H1 (cell line): ENCODE measurements around the gene FGF5. TPM values are rescaled to one million over a fixed set of nuclear protein-coding genes. Genes with fewer than 3 reads are reported as not detected.

Source experiments
- CTCF ChIA-PET: fragments of 300-600 bp; sonication (Branson Sonifier 250); formaldehyde crosslinking; loops from one replicate; lab custom pipeline; 2021; ENCODE audit not compliant: partially characterized antibody; lab: Charles Lee
- POLR2A ChIA-PET: fragments of 300-600 bp; sonication (Branson Sonifier 250); formaldehyde crosslinking; loops from one replicate; lab custom pipeline; 2021; ENCODE audit warnings: inconsistent platforms; ENCODE audit not compliant: partially characterized antibody; lab: Charles Lee
- DNase-seq, 2 experiments: peaks; one replicate each; pipeline versions ENCODE4 v3.0.0 to v3.0.0-alpha.2; 2010 to 2022; ENCODE audit warnings: low spot score in 2 of 2, low read depth in 1 of 2, mixed read lengths in 1 of 2
- FAIRE-seq: peaks from 2 replicates; lab custom pipeline; 2011; peaks lifted over from hg19 to GRCh38; lab: Jason Lieb, UNC
- H2AFZ ChIP-seq: 2 replicates; pipeline ENCODE4 v1.8.1; 2012; ENCODE audit warnings: low read length, inconsistent platforms
- H2AK5ac ChIP-seq: 2 replicates; pipeline ENCODE4 v1.6.1; 2013; ENCODE audit warnings: low read depth, low read length
- H2BK120ac ChIP-seq: replicated peaks from 2 replicates; pipeline ENCODE3; 2013; ENCODE audit warnings: low read depth, low read length, inconsistent platforms
- H2BK12ac ChIP-seq: 2 replicates; pipeline ENCODE4 v1.6.1; 2013; ENCODE audit warnings: low read depth, low read length
- H2BK15ac ChIP-seq: 2 replicates; pipeline ENCODE4 v1.6.1; 2013; ENCODE audit warnings: low read length
- H2BK20ac ChIP-seq: 2 replicates; pipeline ENCODE4 v1.6.1; 2013; ENCODE audit warnings: low read length
- H2BK5ac ChIP-seq: 2 replicates; pipeline ENCODE4 v1.6.1; 2013; ENCODE audit warnings: low read depth, low read length
- H3K14ac ChIP-seq: 2 replicates; pipeline ENCODE4 v1.6.1; 2013; ENCODE audit warnings: inconsistent platforms; ENCODE audit not compliant: insufficient read length
- H3K18ac ChIP-seq: 2 replicates; pipeline ENCODE4 v1.6.1; 2013; ENCODE audit warnings: low read length; ENCODE audit errors: extremely low read depth
- H3K23ac ChIP-seq: 2 replicates; pipeline ENCODE4 v1.6.1; 2013; ENCODE audit warnings: inconsistent platforms; ENCODE audit not compliant: insufficient read length
- H3K23me2 ChIP-seq: 2 replicates; pipeline ENCODE4 v1.6.1; 2013; ENCODE audit warnings: low read depth, low read length
- H3K27ac ChIP-seq: 2 replicates; pipeline ENCODE4 v1.6.1; 2011; ENCODE audit warnings: low read depth, low read length, inconsistent platforms
- H3K27me3 ChIP-seq, 4 experiments: replicated peaks in 1 of 4; 1 replicate in 1 of 4; 2 replicates in 3 of 4; pipeline versions ENCODE4 v1.6.1 to v1.8.1; 2011 to 2013; ENCODE audit warnings: low read length in 3 of 4, mild to moderate bottlenecking in 3 of 4, inconsistent platforms in 2 of 4, mixed read lengths in 2 of 4, moderate library complexity in 1 of 4; ENCODE audit not compliant: control insufficient read depth in 3 of 4, insufficient read depth in 3 of 4; ENCODE audit errors: extremely low read depth in 1 of 4
- H3K36me3 ChIP-seq, 4 experiments: 2 replicates each; pipeline versions ENCODE4 v1.6.1 to v1.8.1; 2011 to 2013; ENCODE audit warnings: mild to moderate bottlenecking in 4 of 4, low read length in 3 of 4, moderate library complexity in 2 of 4, control low read depth in 1 of 4, inconsistent platforms in 1 of 4; ENCODE audit not compliant: insufficient read depth in 4 of 4, control insufficient read depth in 2 of 4
- H3K4ac ChIP-seq: replicated peaks from 2 replicates; pipeline ENCODE3; 2013; ENCODE audit warnings: low read length, low read depth, mixed read lengths, inconsistent platforms; ENCODE audit not compliant: insufficient read length
- H3K4me1 ChIP-seq, 4 experiments: replicated peaks in 1 of 4; 1 replicate in 1 of 4; 2 replicates in 3 of 4; pipeline versions ENCODE4 v1.6.1 to v1.8.1; 2011 to 2013; ENCODE audit warnings: low read length in 3 of 4, inconsistent platforms in 2 of 4, mixed read lengths in 1 of 4; ENCODE audit not compliant: insufficient read depth in 4 of 4, control insufficient read depth in 3 of 4
- H3K4me2 ChIP-seq, 2 experiments: 2 replicates each; pipeline versions ENCODE4 v1.6.1 to v1.8.1; 2011 to 2013; ENCODE audit warnings: low read depth in 2 of 2, low read length in 2 of 2, control low read depth in 1 of 2, inconsistent platforms in 1 of 2, mild to moderate bottlenecking in 1 of 2; ENCODE audit not compliant: insufficient read depth in 1 of 2
- H3K4me3 ChIP-seq, 4 experiments: fragments of 200-600, 300-600 bp in 1 of 4; sonication (generic), shearing (Covaris generic), sonication (Bioruptor Twin) in 1 of 4; 2 replicates each; pipeline versions ENCODE4 v1.5.1 to v1.8.1; 2011 to 2016; ENCODE audit warnings: low read length in 4 of 4, low read depth in 3 of 4, control low read depth in 2 of 4, inconsistent platforms in 2 of 4, mild to moderate bottlenecking in 2 of 4, mixed read lengths in 1 of 4, moderate library complexity in 1 of 4; ENCODE audit not compliant: insufficient read depth in 2 of 4; ENCODE audit errors: extremely low read depth in 1 of 4
- H3K56ac ChIP-seq: replicated peaks from 2 replicates; pipeline ENCODE3; 2013; ENCODE audit warnings: low read depth, mild to moderate bottlenecking, mixed read lengths, low read length, inconsistent platforms; ENCODE audit not compliant: insufficient read length
- H3K79me1 ChIP-seq: 2 replicates; pipeline ENCODE4 v1.6.1; 2013; ENCODE audit warnings: low read depth, low read length, control low read depth
- H3K79me2 ChIP-seq, 2 experiments: 2 replicates each; pipeline versions ENCODE4 v1.6.1 to v1.8.1; 2012 to 2013; ENCODE audit warnings: low read length in 2 of 2, mild to moderate bottlenecking in 2 of 2, inconsistent platforms in 1 of 2; ENCODE audit not compliant: insufficient read depth in 2 of 2, control insufficient read depth in 1 of 2
- H3K9ac ChIP-seq, 4 experiments: replicated peaks in 1 of 4; 1 replicate in 1 of 4; 2 replicates in 3 of 4; pipeline versions ENCODE4 v1.6.1 to v1.8.1; 2011 to 2013; ENCODE audit warnings: low read depth in 3 of 4, low read length in 3 of 4, control low read depth in 2 of 4, mild to moderate bottlenecking in 2 of 4, moderate library complexity in 2 of 4, inconsistent platforms in 1 of 4; ENCODE audit errors: extremely low read depth in 1 of 4
- H3K9me3 ChIP-seq, 2 experiments: 2 replicates each; pipeline versions ENCODE4 v1.6.1 to v1.8.1; 2012 to 2013; ENCODE audit warnings: mild to moderate bottlenecking in 2 of 2, moderate library complexity in 2 of 2, control low read depth in 1 of 2, inconsistent platforms in 1 of 2, low read depth in 1 of 2, low read length in 1 of 2, mixed read lengths in 1 of 2; ENCODE audit not compliant: insufficient read depth in 2 of 2
- H4K20me1 ChIP-seq, 2 experiments: replicated peaks in 1 of 2; 2 replicates each; pipeline versions ENCODE3 to v1.8.1; 2011 to 2013; ENCODE audit warnings: inconsistent platforms in 2 of 2, low read length in 2 of 2, mild to moderate bottlenecking in 1 of 2; ENCODE audit not compliant: insufficient read depth in 2 of 2, control insufficient read depth in 1 of 2
- H4K5ac ChIP-seq: 2 replicates; pipeline ENCODE4 v1.6.1; 2013; ENCODE audit warnings: low read length, low read depth, mixed read lengths, inconsistent platforms; ENCODE audit not compliant: insufficient read length
- H4K8ac ChIP-seq: 2 replicates; pipeline ENCODE4 v1.8.0; 2013; ENCODE audit warnings: mild to moderate bottlenecking, moderate library complexity, low read length, inconsistent platforms; ENCODE audit not compliant: insufficient read depth; ENCODE audit errors: extremely low read depth
- H4K91ac ChIP-seq: replicated peaks from 2 replicates; pipeline ENCODE3; 2013; ENCODE audit warnings: low read length, mixed read lengths, inconsistent platforms; ENCODE audit not compliant: insufficient read length
- EZH2 ChIP-seq: fragments of 200-600 bp; sonication (generic); IDR thresholded peaks from 2 replicates; pipeline ENCODE4 v1.7.1; 2012; ENCODE audit warnings: low read depth, mild to moderate bottlenecking, moderate library complexity, low read length, inconsistent platforms; ENCODE audit not compliant: severe bottlenecking
- GTF2F1 ChIP-seq: IDR thresholded peaks from 2 replicates; pipeline ENCODE4 v1.6.1; 2012; ENCODE audit warnings: low read depth, low read length, improper control_type of control experiment, borderline replicate concordance
- SUZ12 ChIP-seq: fragments of 200-600 bp; sonication (generic); IDR thresholded peaks from 2 replicates; pipeline ENCODE4 v1.6.1; 2012; ENCODE audit warnings: mild to moderate bottlenecking, inconsistent platforms, low read length, moderate library complexity, mixed read lengths
- TBP ChIP-seq: IDR thresholded peaks from 2 replicates; pipeline ENCODE4 v1.6.1; 2011; ENCODE audit warnings: low read depth, low read length, improper control_type of control experiment
- WGBS, 2 experiments: shearing (Covaris generic) in 1 of 2; methylation state at CpG; one replicate each; pipeline versions ENCODE4 v1.1.6 to v1.1.7; 2013 to 2015; ENCODE audit warnings: low lambda C conversion rate in 2 of 2, mixed read lengths in 2 of 2, inconsistent platforms in 1 of 2, low coverage in 1 of 2, missing lambda C conversion rate in 1 of 2; ENCODE audit not compliant: insufficient replicate concordance in 2 of 2, insufficient coverage in 1 of 2, insufficient read length in 1 of 2; ENCODE audit errors: extremely low coverage in 1 of 2, missing lambda C conversion rate in 1 of 2; 5-methylcytosine and 5-hydroxymethylcytosine counted together
- polyA plus RNA-seq, 7 experiments: library from polyadenylated mRNA; depleted of rRNA in 3 of 7; stranded (reverse) in 5 of 7; unstranded in 2 of 7; fragments of >200 nt in 5 of 7; fragments of 200-250 nt in 2 of 7; gene quantifications; 1 replicate in 5 of 7; 2 replicates in 1 of 7; 4 replicates in 1 of 7; pipeline versions ENCODE4 v1.2.1 to v1.2.3, GENCODE V29; 2011 to 2013; ENCODE audit warnings: missing spikeins in 2 of 7, mixed read lengths in 2 of 7
- total RNA-seq: library from RNA; stranded (reverse); fragmentation: NEBNext Ultra II Directional; extraction: Animal tissue kit (Norgen Biotek cat#: 25700); gene quantifications from 2 replicates; pipeline ENCODE4 v1.2.1, GENCODE V29; 2021

The FGF5 gene
- total and polyA plus RNA-seq, 2 of the 8 experiments (the other 6 are each of a cell fraction or from before 2014, with no cell fraction given): not detected

DNA sequence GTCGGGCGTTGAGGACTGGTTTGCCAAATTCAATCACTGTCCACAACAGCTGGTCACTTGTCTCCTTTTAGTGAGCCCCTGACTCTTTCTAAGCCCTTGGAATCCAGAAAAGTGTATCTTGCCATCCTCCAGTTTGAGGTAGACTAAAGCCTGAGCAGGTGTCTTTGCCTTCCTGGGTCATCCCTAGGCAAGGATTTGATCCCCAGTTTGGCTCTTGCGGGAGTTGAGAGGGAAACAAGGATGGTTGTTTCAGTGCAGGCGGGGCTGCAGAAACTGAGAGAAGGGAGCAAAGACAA, 2.2 kb upstream of the FGF5 start:
- Histone ChIP-seq H4K91ac (no peak overlapping the region), H4K8ac (no peak overlapping the region), H3K27me3 (peaks cover 76 to 85% (median 81%) of the 10 kb centered on the region in 4 experiments), H3K36me3 (no peaks in the 10 kb centered on the region; a peak in 1 of 8 replicates), H3K9ac (no peak overlapping the region), H4K20me1 (peaks cover 14 to 26% of the 10 kb centered on the region in 2 experiments), H3K23me2 (peaks cover 9% of the 10 kb centered on the region; the same call in 1 of the 2 replicates), H2AK5ac (no peak overlapping the region), H3K79me2 (no peaks in the 10 kb centered on the region), H3K4me3 (no peak overlapping the region), H2AFZ (no peak overlapping the region), H3K9me3 (no peaks in the 10 kb centered on the region), H3K56ac (no peak overlapping the region), H3K14ac (no peak overlapping the region), H3K4ac (no peak overlapping the region), H2BK15ac (no peak overlapping the region), H2BK20ac (no peak overlapping the region), H2BK120ac (no peak overlapping the region), H3K18ac (no peak overlapping the region), H3K4me1 (peaks cover 0 to 28% (median 19%) of the 10 kb centered on the region in 4 experiments; a peak in 6 of 7 replicates), H4K5ac (no peak overlapping the region), H3K23ac (no peak overlapping the region), H2BK5ac (no peak overlapping the region), H3K4me2 (peak overlapping the region; percentile 65 to 72; a peak in 2 of 4 replicates), H3K79me1 (no peaks in the 10 kb centered on the region), H2BK12ac (no peak overlapping the region), H3K27ac (no peak overlapping the region)
- FAIRE-seq (no peak), DNase-seq (no peak)
- POLR2A ChIA-PET: no interaction called here
- CTCF ChIA-PET: interaction anchor here (1.1 to 4.0 kb wide), 7 partner anchors 9 to 81 kb away, joined by 3 to 37 read pairs (median 12); partner anchors contain the start of genes CFAP299 and PRDM8
- TF ChIP-seq SUZ12: peak; percentile 81
- TF ChIP-seq EZH2: peak; percentile 66
- TF ChIP-seq GTF2F1: no peak
- TF ChIP-seq TBP: no peak
- WGBS, 2 experiments: 2% methylated on average over 4 of the region's 4 CpGs; no CpG with 5 or more reads in 1 of the 2 experiments
